ENCODE measurements around the gene GLMP.

Gene GLMP

DNA sequence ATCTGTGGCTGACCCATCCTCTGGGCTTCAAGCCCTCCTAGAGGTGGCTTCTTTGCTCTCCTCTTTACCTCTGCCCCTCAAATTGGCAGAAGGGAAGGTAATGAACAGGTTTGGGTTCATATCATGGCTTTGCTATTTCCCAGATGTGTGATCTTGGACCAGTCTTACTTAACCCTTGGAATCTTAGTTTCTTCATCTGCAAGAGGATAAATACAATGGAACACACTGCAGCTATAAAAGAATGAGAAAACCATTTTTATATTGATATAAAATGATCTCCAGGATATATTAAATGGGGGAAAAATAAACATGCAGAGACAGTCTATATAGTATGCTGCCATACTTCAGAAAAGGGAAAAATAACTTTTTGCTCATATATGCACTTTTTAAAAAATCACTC is 5.6 kb downstream of the GLMP start:
- DNase-seq = no peak

- no peak for DNase-seq
These were observed 9.4 kb downstream of the GLMP start for GRCh38 chr1:156286061-156286460.

- DNase-seq = no peak
These were observed 10.0 kb downstream of the GLMP start for GRCh38 chr1:156285437-156285836.

GRCh38 chr1:156284757-156285156 is 10.7 kb downstream of the GLMP start:
- DNase-seq = no peak

- DNase-seq = no peak
These were observed 11.4 kb downstream of the GLMP start, which contains the start of gene TMEM79 for GRCh38 chr1:156284112-156284511. TMEM79 (plus strand) TSS chr1:156284325; CDS start chr1:156285227, 902 bp downstream.

DNA sequence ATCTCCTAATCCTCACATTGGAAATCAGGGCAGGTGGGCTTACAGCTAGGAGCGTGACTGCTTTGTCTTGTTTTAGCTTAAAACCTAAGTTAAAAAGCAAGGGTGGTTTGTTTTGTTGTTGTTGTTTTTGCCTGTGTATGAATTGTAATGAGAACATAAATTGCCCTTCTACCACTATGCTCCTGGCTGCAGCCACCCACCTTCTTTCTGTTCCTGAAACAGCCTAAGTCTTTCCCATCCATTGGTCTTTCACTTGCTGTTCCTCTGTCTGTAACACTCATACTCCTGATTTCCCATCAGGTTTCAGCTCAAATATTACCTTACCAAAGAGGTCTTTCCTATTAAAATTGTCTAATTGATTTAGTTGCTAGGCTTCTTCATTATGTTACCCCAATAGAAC is 12.0 kb downstream of the GLMP start:
- DNase-seq = no peak

GRCh38 chr1:156282479-156283222 is 12.8 kb downstream of the GLMP start, which contains the start of gene SMG5:
SMG5 (minus strand) TSS chr1:156282825; CDS start chr1:156282680, 145 bp downstream.
- peak; percentile 65 to 98 (median 92) for DNase-seq

DNA sequence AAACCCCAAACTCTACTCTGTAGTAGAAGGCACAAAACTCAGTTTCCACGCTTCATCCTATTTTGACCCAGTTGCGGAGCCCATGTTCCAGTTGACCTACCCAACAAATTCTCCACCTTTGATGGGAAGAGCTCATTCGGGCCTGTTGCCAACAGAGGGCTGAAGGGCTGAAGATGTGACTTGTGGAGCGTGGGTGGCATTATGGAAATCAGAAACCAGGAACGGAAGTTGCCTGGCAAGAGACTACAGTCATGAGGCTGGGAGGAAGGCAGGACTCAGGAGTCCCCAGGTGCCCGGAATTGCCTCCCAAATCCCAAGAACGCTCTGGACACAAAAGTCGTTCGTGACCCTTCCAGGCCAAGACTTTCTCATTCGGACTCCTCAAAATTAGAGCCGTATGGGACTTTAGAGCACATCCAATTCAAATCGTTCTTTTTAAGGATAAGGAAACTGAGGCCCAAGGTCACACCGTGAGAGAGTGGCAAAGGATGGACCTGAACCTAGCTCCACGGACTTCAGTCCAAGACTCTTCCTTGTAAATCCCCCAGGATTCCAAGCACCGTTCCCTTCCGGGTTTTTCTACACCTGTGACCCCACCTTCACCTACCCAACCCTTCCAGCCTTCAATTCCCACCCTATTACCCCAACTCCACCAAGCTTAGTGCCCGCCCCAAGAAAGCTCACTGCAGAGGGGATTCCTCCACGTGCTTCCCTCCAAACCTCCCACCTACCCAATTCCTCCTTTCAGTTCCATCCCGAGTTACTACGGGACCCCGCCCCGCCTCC is 13.6 kb downstream of the GLMP start:
- DNase-seq = peak in 3 of 58 donors; percentile 13 to 19 (median 16)

- peak in 16 of 58 donors; percentile 5 to 50 (median 21) for DNase-seq
These were observed 14.2 kb downstream of the GLMP start for GRCh38 chr1:156281281-156281680.

GRCh38 chr1:156279837-156280236 is 15.6 kb downstream of the GLMP start:
- DNase-seq = no peak

DNA sequence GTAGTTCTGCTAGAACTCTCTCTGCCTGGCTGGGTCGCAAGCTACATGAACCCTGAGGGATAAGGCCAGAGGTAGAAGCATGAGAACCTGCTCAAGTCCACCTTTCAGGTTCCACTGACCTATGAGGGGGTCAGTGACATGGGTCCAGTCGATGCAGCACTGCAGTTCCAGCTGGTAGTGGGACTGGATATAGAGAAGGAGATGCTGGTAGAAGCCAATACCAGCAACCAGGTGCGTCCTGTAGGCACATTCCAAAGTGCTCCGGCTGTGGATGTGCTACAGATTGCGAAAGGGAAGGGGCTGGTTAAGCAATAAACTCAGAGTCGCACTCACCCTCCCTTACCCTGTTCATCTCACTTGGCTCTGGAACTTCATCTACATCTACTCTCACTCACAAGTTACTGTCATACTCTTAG is 18.5 kb downstream of the GLMP start:
- no peak for DNase-seq

GRCh38 chr1:156276532-156276931 is 18.9 kb downstream of the GLMP start:
- DNase-seq = no peak

- DNase-seq = no peak
These were observed 25.2 kb downstream of the GLMP start for GRCh38 chr1:156270314-156270713.

- DNase-seq = no peak
These were observed 27.1 kb downstream of the GLMP start for GRCh38 chr1:156268336-156268735.

DNA sequence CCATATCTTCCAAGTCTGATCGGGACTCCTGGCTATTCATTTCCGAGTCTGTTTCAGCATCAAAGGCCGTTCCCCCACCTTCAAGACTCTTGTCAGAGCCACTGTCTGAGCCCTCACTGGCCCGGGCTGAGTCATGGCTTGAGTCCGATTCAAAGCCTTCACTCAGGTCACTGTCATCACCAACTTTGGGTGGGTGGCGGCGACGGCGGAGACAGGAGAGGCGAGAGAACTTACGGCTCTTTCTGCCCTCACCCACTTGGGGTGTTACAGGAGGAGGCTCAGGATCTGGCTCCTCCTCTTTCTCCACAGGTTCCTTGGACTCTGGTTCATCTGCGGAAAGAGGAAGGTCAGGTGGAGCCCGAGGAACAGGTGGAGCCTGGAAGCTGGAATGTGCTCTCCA is 29.4 kb downstream of the GLMP start:
- no peak for DNase-seq

- DNase-seq = no peak
These were observed 32.2 kb downstream of the GLMP start for GRCh38 chr1:156263288-156263655.

DNA sequence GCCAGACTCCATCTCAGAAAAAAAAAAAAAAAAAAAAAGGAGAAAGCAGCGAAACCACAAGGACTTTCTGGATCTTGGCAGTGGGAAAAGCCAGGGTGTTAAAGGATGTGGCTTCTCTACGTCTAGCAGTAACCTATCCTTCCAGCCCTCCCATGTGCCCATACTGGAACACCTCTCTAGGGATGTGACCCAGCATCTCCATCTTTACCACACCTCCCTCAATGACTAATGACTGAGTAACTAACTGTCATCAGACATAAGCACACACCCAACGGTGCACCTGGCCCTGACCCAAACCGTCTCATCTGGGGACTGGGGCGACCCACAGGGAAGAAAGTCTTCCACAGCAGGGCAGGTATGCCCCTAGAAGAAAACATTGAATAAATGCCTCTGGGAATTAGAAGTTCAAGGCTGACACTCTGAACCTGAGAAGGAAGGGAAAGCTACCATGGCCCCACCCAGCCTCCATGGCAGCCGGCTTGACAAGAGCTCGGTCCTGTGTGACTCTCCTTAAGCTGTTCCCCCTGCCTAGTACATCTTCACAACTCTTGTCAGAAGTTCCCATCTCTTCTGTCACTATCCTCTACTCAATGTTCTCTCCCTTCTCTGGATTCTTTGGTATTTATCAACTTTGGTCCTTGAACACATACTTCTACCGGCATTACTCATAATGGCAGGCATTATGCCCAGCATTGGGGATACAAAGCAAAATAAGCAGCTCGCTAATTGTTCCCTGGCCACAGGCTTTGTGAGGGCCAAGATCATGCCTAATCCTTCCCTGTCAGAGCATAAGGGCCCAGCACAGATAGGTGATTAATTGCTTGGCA is 32.8 kb downstream of the GLMP start:
- DNase-seq = no peak

DNA sequence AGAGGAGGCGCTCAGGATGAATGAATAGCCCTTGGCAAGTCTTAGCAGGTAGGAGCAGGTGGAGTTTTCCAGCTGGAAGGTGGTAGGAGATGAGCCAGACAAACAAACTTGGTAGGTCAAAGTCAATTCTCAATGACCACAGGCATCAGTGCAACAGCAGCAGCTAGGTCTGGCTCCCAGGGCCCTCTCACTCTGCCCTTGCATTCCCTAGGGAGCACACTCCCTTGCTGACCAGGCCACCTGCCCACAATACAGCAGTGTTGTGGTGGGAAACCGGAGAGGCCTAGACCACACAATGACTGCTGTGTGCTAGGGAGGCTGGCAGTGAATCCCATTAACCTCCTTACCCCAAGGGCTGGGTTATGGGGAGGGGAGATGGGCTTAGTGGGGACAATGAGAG is 34.6 kb downstream of the GLMP start:
- DNase-seq = peak in 19 of 58 donors; percentile 21 to 76 (median 44)

- peak in 32 of 58 donors; percentile 12 to 72 (median 42) for DNase-seq
These were observed 35.7 kb downstream of the GLMP start for GRCh38 chr1:156259805-156260204.

GRCh38 chr1:156258859-156259258 is 36.6 kb downstream of the GLMP start:
- DNase-seq = no peak

DNA sequence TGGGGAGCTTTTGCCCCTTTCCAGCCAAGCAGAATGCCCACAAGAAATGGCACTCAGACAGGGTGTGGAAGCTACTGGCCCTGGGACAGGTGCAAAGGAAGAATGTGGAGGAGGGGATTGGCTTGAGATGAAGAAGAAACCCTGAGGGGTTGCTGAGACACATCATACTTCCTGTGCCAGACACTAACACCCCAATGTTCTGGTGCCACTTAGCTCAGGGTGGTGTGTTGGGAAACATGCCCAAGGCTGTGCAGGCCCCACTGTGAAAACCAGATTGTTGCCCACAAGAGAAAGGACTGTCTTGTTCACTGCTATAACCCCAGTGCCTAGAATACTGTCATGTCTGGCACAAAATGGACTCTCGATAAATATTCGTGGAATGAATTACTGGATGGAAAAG is 37.8 kb downstream of the GLMP start:
- peak in 5 of 58 donors; percentile 18 to 49 (median 20) for DNase-seq

DNA sequence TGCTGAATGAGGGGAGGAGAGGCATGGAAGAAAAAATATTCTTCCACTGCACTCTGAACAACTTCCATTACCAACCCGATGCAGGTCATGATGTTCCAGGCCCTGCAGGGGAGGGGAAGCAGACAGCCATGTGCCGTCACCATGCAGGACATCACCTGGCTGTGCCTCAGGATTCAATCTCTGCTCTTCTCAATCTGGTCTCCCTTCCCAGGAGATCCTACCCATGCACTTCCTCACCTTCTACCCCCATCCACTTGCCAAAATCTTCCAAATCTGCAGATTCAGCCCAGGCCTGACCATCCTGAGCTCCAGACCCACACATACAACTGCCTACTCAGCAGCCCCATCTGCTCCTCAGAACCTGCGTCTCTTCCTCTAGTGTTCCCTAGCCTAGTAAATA is 41.8 kb downstream of the GLMP start:
- DNase-seq = no peak
